ENCODE data around the gene CD40.
A peak's percentile ranks its signal among the peaks of the same experiment; 100 is the strongest.
"Not testable (repeated sequence)": the region's sequence is repeated elsewhere in the genome, so short reads cannot be mapped to it uniquely, and the experiment has no call there.

Gene CD40

DNA sequence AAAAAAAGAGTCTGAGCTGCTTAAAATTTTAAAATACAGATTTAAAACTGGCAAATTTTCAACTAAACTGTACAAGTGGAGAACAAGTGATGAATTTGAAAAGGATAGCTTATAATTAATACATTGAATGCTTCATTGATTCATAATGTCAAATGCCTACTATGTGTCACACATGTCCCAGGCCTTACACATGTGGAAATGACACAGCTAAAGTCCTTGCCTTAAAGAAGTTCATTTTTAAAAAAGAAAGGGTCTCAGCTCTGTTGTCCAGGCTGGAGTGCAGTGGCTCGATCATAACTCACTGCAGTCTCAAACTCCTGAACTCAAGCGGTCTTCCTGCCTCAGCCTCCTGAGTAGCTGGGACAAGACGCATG is 33.3 kb upstream of the CD40 start:
- Mint-ChIP-seq H3K36me3 (ENCODE audit: insufficient read depth) (peaks cover 7% of the 10 kb centered on the region), H3K9me3 (no peaks in the 10 kb centered on the region), H3K4me1 (peaks cover 65% of the 10 kb centered on the region), H3K4me3 (no peak overlapping the region), H3K27me3 (no peaks in the 10 kb centered on the region), H3K27ac (ENCODE audit: low read depth) (no peak overlapping the region)
- DNase-seq (ENCODE audit: low spot score in 2 of 2): no peak
- no peak for ATAC-seq (replicated peaks; ENCODE audit: extremely low read depth, poor library complexity, severe bottlenecking)

DNA sequence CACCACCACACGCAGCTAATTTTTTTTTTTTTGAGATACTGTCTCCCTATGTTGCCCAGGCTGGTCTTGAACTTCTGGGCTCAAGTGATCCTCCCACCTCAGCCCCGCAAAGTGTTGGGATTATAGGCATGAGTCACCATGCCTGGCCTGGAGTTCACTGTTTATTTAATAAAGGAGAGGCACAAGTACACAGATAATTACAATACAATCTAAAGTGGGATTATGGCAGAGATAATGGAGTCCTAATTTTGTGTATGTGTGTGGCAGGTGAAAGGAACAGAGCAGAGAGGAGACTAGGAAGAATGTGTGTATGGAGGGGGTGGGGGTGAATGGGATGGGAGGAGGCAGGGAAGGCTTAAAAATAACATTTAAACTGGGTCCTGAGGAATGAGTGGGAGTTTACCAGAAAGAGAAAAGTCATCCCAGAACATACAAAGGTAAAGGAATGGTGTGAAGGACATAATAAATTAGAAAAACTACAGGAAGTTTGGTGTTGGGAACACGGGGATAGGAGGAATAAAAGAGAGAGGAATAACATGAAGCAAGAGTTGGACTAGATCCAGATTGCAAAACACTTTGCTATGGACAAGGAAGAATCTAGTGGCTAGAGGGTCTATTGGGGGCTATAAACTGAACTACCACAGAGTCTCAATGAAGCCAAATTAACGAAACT is 32.8 kb upstream of the CD40 start:
- Mint-ChIP-seq H3K4me3 (peak overlapping the region; percentile 9), H3K9me3 (no peaks in the 10 kb centered on the region), H3K27ac (ENCODE audit: low read depth) (no peak overlapping the region), H3K27me3 (no peaks in the 10 kb centered on the region), H3K36me3 (ENCODE audit: insufficient read depth) (peaks cover 11% of the 10 kb centered on the region), H3K4me1 (peaks cover 69% of the 10 kb centered on the region)
- no peak for DNase-seq (ENCODE audit: low spot score in 2 of 2)
- no peak for ATAC-seq (replicated peaks; ENCODE audit: extremely low read depth, poor library complexity, severe bottlenecking)

DNA sequence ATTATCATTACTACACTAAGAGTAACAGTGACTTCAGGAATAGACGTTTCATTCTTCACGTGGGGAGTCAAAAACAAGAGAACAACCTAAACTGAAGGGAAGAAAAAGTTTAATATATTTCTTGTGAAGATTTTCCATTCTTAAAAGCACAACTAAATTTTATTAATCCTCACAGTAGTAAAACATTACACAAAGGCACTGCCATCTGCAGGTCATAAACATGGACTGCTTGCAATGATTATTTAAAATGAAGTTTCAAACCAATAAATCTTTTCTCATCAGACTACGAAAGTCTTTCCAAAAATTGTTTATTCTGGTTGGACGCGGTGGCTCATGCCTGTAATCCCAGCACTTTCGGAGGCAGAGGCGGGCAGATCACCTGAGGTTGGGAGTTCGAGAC is 31.0 kb upstream of the CD40 start:
- DNase-seq (ENCODE audit: low spot score in 2 of 2) (no peak), ATAC-seq (replicated peaks; ENCODE audit: extremely low read depth, poor library complexity, severe bottlenecking) (no peak)
- Mint-ChIP-seq H3K27me3 (no peaks in the 10 kb centered on the region), H3K4me3 (no peak overlapping the region), H3K4me1 (peaks cover 63% of the 10 kb centered on the region), H3K27ac (ENCODE audit: low read depth) (no peak overlapping the region), H3K9me3 (no peaks in the 10 kb centered on the region), H3K36me3 (ENCODE audit: insufficient read depth) (peaks cover 11% of the 10 kb centered on the region)

DNA sequence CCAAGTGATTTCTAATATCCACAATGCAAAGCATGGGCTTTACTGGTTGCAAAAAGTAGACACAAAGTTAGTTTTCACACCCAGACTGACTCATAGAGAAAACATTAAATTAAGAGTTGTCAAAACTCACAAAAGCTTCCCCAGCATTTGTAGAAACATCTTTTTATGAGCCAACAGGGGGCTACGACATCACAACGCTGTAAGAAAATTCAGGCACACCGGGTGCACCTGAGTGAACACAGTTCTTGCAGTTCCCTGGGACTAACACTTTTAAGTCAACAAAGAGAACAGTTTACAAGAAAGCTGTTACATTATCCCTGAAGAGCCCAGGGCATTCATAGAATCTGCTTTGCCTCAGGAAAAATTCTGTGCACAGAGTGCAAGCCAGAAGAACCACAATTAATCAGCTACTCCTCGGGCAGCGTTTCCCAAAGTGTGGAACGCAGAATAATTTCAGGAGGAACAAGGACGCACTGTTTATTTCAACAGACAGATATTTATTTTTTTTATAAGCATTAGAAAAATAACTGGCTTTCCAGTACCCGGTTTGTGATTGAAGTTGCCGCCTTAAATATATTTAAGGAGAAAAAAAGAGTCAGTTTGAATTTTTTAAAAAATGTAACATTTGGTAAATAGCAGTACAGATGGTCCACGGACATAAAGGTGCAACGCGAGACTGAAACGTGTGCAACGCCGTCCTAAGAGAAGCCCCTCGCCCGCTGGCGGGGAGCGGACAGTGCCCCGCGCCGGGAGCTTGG is 29.5 kb upstream of the CD40 start:
- Mint-ChIP-seq H3K4me3 (peak overlapping the region; percentile 83), H3K27me3 (no peaks in the 10 kb centered on the region), H3K27ac (ENCODE audit: low read depth) (peak overlapping the region; percentile 84), H3K9me3 (no peaks in the 10 kb centered on the region), H3K36me3 (ENCODE audit: insufficient read depth) (peaks cover 11% of the 10 kb centered on the region), H3K4me1 (peaks cover 48% of the 10 kb centered on the region)
- no peak for ATAC-seq (replicated peaks; ENCODE audit: extremely low read depth, poor library complexity, severe bottlenecking)
- DNase-seq (ENCODE audit: low spot score in 2 of 2): no peak

DNA sequence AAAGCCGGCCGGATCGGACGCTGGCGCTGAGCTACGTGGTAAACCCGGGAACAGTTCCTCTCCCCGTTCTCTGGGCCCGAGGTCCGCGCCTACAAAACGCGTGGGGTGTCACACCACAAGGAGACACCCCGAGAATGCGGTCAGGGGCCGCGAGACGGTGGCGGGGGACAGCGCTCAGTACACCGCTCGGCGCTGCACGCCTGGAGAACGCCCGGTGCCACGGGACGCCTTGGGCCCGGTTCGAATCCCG is 29.0 kb upstream of the CD40 start:
- Mint-ChIP-seq H3K27me3 (no peaks in the 10 kb centered on the region), H3K4me1 (peaks cover 48% of the 10 kb centered on the region), H3K4me3 (peak overlapping the region; percentile 83), H3K36me3 (ENCODE audit: insufficient read depth) (peaks cover 11% of the 10 kb centered on the region), H3K27ac (ENCODE audit: low read depth) (peak overlapping the region; percentile 84), H3K9me3 (no peaks in the 10 kb centered on the region)
- ATAC-seq (replicated peaks; ENCODE audit: extremely low read depth, poor library complexity, severe bottlenecking): peak; percentile 52
- DNase-seq (ENCODE audit: low spot score in 2 of 2): peak in 1 of 2 donors; percentile 41

DNA sequence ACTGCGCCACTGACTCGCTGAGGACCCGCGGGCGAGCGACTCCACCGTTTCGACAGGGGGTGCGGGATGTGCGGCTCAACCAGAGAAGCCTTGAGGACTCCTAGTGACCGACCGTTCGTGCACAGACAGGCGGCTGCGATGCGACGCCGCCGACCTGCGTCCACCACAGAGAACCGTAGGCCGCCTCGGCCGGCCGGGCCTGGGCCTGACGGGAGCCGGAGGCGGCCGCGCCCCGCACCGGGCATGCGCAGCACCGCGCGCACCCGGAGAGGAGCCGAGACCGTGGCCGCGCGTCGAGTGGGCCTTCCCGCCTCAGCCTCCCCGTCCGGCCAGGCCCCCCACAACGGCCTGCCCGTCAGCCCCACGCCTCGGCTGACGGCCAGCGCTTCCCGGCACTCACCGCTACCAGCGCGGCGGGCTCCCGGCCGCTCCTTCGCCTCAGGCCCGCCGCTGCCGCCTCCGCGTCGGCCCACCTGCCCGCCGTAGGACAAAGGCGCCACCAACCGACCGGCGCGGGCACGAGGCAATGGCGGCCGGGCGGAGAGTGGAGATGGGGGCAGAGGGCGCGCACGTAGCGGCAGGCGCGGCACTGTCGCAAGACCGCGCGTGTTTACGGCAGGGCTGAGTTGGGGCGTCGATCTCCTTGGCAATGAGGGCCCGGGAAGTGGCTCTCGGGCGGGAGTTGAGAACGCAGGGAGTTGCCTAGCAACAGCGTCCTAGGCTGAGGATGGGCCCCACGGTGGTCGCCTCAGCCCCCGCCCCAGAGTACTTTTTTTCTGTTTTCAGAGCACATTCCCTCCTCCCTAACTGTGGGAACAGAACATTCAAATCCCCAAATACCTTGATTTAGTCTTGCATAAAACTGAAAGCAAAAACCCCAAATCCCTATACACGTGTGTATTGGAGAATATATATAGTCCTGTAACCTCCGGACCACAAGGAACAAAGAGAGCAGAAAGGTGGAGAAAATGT is 28.4 kb upstream of the CD40 start, which contains the start of gene NCOA5:
Gene NCOA5, minus strand, starts transcription at position 546 of the 972 bp plus-strand sequence. CDS start 10,538 bp downstream, outside the sequence.
- Mint-ChIP-seq H3K27ac (ENCODE audit: low read depth) (peak within 1 kb of the TSS; percentile 84), H3K4me1 (peaks cover 43% of the 10 kb centered on the region), H3K27me3 (no peaks in the 10 kb centered on the region), H3K9me3 (no peaks in the 10 kb centered on the region), H3K4me3 (peak within 1 kb of the TSS; percentile 83), H3K36me3 (ENCODE audit: insufficient read depth) (peaks cover 9% of the 10 kb centered on the region)
- DNase-seq (ENCODE audit: low spot score in 2 of 2) (peak; percentile 79 to 89), ATAC-seq (replicated peaks; ENCODE audit: extremely low read depth, poor library complexity, severe bottlenecking) (peak; percentile 84)

DNA sequence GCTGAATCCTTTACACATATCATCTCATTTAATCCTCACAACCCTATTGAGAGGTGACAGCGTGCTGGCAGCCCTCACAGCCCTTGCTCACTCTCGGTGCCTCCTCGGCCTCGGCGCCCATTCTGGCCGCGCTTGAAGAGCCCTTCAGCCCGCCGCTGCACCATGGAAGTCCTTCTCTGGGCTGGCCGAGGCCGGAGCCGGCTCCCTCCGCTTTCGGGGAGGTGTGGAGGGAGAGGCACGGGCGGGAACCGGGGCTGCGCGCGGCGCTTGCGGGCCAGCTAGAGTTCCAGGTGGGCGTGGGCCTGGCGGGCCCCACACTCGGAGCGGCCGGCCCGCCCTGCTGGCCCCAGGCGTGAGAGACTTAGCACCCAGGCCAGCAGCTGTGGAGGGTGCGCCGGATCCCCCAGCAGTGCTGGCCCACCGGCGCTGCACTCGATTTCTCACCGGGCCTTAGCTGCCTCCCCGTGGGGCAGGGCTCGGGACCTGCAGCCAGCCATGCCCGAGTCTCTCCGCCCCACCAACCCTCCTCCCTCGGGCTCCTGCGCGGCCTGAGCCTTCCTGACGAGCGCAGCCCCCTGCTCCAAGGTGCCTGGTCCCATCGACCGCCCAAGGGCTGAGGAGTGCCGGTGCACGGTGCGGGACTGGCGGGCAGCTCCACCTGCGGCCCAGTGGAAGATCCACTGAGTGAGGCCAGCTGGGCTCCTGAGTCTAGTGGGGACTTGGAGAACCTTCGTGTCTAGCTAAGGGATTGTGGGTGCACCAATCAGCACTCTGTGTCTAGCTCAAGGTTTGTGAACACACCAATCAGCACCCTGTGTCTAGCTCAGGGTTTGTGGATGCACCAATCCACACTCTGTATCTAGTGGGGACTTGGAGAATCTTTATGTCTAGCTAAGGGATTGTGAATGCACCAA is 26.2 kb upstream of the CD40 start:
- peaks cover 22% of the 10 kb centered on the region for H3K4me1 Mint-ChIP-seq
- not testable (repeated sequence) for ATAC-seq (replicated peaks; ENCODE audit: extremely low read depth, poor library complexity, severe bottlenecking); H3K4me3 Mint-ChIP-seq; DNase-seq (ENCODE audit: low spot score in 2 of 2); H3K27me3 Mint-ChIP-seq; H3K9me3 Mint-ChIP-seq; H3K27ac Mint-ChIP-seq (ENCODE audit: low read depth); H3K36me3 Mint-ChIP-seq (ENCODE audit: insufficient read depth)

DNA sequence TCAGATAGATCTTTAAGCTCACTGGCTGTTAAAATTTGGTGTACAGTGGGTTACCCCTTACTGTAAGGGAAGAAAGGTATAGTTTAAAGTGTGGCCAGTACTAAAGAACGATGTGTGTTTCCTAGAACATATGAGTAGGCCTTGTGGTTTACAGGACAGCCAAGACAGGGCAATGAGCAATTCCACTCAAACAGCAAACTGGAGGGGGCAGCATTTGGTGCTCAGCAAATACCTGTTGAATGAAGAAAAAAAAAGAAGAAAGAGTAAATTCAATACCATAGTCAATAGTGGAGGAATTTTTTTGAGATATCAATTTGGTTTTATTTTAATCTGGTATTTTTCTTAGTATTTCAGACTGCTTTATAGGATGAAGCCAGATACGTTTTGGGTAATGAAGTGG is 24.6 kb upstream of the CD40 start:
- H3K9me3 Mint-ChIP-seq: no peaks in the 10 kb centered on the region
- H3K36me3 Mint-ChIP-seq (ENCODE audit: insufficient read depth): peaks cover 8% of the 10 kb centered on the region
- no peak for ATAC-seq (replicated peaks; ENCODE audit: extremely low read depth, poor library complexity, severe bottlenecking)
- peaks cover 7% of the 10 kb centered on the region for H3K4me1 Mint-ChIP-seq
- H3K4me3 Mint-ChIP-seq: no peak overlapping the region
- peaks cover 5% of the 10 kb centered on the region for H3K27me3 Mint-ChIP-seq
- no peak overlapping the region for H3K27ac Mint-ChIP-seq (ENCODE audit: low read depth)
- no peak for DNase-seq (ENCODE audit: low spot score in 2 of 2)

DNA sequence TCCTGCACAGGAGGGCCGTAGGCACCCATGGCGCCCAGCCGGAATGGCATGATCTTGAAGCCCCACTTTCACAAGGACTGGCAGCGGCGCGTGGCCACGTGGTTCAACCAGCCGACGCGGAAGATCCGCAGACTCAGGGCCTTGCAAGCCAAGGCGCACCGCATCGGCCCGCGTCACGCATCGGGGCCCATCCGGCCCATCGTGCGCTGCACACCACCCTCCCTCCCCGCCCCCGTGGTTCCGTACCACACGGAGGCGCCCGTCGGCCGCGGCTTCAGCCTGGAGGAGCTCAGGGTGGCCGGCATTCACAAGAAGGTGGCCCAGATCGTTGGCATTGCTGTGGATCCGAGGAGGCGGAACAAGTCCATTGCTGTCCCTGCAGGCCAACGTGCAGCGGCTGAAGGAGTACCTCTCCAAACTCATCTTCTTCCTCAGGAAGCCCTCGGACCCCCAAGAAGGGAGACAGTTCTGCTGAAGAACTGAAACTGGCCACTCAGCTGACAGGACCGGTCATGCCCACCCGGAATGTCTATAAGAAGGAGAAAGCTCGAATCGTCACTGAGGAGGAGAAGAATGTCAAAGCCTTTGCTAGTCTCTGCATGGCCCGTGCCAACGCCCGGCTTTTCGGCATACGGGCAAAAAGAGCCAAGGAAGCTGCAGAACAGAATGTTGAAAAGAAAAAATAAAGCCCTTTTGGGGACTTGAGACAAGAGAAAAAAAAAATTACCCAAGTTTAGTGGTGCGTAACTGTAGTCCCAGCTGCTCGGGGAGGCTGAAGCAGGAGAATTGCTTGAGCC is 18.4 kb upstream of the CD40 start:
- DNase-seq (ENCODE audit: low spot score in 2 of 2) (no peak), ATAC-seq (replicated peaks; ENCODE audit: extremely low read depth, poor library complexity, severe bottlenecking) (no peak)
- H3K27ac Mint-ChIP-seq (ENCODE audit: low read depth): no peak overlapping the region
- no peak overlapping the region for H3K4me3 Mint-ChIP-seq
- H3K27me3 Mint-ChIP-seq: peaks cover 57% of the 10 kb centered on the region
- H3K4me1 Mint-ChIP-seq: no peaks in the 10 kb centered on the region
- no peaks in the 10 kb centered on the region for H3K36me3 Mint-ChIP-seq (ENCODE audit: insufficient read depth)
- no peaks in the 10 kb centered on the region for H3K9me3 Mint-ChIP-seq

DNA sequence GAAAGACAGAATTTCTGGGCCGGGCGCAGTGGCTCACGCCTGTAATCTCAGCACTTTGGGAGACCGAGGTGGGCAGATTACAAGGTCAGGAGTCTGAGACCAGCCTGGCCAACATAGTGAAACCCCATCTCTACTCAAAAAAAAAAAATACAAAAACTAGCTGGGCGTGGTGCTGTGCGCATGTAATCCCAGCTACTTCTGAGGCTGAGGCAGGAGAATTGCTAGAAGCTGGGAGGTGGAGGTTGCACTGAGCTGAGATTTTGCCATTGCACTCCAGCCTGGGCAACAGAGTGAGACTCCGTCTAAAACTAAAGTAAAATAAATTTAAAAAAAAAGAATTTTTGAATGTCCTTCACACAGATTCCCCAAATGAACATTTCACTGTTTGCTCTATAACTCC is 17.7 kb upstream of the CD40 start:
- H3K4me3 Mint-ChIP-seq; ATAC-seq (replicated peaks; ENCODE audit: extremely low read depth, poor library complexity, severe bottlenecking); H3K36me3 Mint-ChIP-seq (ENCODE audit: insufficient read depth); H3K9me3 Mint-ChIP-seq; DNase-seq (ENCODE audit: low spot score in 2 of 2); H3K27ac Mint-ChIP-seq (ENCODE audit: low read depth); H3K4me1 Mint-ChIP-seq: not testable (repeated sequence)
- H3K27me3 Mint-ChIP-seq: peaks cover 65% of the 10 kb centered on the region

DNA sequence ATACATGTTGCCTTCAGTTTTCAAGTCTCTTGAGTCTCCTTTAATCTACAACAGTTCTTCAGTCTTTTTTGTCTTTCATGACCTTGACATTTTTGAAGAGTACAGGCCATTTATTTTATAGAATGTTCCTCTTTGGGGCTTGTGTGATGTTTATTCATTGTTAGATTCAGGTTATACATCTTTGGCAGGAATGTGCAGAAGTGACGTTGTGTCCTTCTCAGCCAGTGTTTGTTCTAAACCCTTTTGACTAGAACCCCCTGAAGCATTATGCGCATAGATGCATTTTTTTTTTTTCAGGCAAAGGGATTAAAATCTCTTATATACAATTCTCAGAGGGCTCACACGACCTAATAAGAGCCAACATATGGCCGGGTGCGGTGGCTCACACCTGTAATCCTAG is 17.1 kb upstream of the CD40 start:
- H3K4me1 Mint-ChIP-seq: no peaks in the 10 kb centered on the region
- no peak overlapping the region for H3K27ac Mint-ChIP-seq (ENCODE audit: low read depth)
- no peak overlapping the region for H3K4me3 Mint-ChIP-seq
- DNase-seq (ENCODE audit: low spot score in 2 of 2): no peak
- peaks cover 70% of the 10 kb centered on the region for H3K27me3 Mint-ChIP-seq
- no peaks in the 10 kb centered on the region for H3K36me3 Mint-ChIP-seq (ENCODE audit: insufficient read depth)
- no peaks in the 10 kb centered on the region for H3K9me3 Mint-ChIP-seq
- no peak for ATAC-seq (replicated peaks; ENCODE audit: extremely low read depth, poor library complexity, severe bottlenecking)
